ENCODE measurements around the gene VIP.
A peak's percentile ranks its signal among the peaks of the same experiment; 100 is the strongest.
"Not testable (repeated sequence)": the region's sequence is repeated elsewhere in the genome, so short reads cannot be mapped to it uniquely, and the experiment has no call there.

VIP gene

DNA sequence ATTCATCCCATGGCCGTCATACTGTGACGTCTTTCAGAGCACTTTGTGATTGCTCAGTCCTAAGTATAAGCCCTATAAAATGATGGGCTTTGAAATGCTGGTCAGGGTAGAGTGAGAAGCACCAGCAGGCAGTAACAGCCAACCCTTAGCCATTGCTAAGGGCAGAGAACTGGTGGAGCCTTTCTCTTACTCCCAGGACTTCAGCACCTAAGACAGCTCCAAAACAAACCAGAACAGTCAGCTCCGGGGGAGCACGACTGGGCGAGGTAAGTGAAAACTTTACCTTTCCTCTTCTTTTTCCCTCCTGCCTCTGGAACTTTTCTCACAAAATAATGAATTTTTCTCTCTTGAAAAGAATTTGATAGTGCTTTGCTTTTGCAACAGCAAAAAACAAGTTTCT, at the start of gene VIP:
Gene VIP (plus strand): TSS at position 104 of the 400 bp plus-strand sequence. CDS start 1,381 bp downstream, outside the sequence.
- no peak for DNase-seq (ENCODE audit: low spot score)
- no peak within 1 kb of the TSS for H3K27ac ChIP-seq (ENCODE audit: poor library complexity, severe bottlenecking)
- TF ChIP-seq, protein P1, sequence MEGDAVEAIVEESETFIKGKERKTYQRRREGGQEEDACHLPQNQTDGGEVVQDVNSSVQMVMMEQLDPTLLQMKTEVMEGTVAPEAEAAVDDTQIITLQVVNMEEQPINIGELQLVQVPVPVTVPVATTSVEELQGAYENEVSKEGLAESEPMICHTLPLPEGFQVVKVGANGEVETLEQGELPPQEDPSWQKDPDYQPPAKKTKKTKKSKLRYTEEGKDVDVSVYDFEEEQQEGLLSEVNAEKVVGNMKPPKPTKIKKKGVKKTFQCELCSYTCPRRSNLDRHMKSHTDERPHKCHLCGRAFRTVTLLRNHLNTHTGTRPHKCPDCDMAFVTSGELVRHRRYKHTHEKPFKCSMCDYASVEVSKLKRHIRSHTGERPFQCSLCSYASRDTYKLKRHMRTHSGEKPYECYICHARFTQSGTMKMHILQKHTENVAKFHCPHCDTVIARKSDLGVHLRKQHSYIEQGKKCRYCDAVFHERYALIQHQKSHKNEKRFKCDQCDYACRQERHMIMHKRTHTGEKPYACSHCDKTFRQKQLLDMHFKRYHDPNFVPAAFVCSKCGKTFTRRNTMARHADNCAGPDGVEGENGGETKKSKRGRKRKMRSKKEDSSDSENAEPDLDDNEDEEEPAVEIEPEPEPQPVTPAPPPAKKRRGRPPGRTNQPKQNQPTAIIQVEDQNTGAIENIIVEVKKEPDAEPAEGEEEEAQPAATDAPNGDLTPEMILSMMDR (IDR thresholded peaks at IDR 0.05; ENCODE audit: poor library complexity, severe bottlenecking), result no peak
- no peaks in the 10 kb centered on the region for H3K36me3 ChIP-seq (ENCODE audit: low read depth)
- no peaks in the 10 kb centered on the region for H3K9me3 ChIP-seq (ENCODE audit: severe bottlenecking)
- H3K27me3 ChIP-seq (ENCODE audit: insufficient read depth, poor library complexity, severe bottlenecking), result no peaks in the 10 kb centered on the region
- peak; percentile 52 for ATAC-seq (ENCODE audit: low read depth)
- H3K4me3 ChIP-seq (ENCODE audit: severe bottlenecking), result no peak within 1 kb of the TSS
- H3K4me1 ChIP-seq (ENCODE audit: insufficient read depth, poor library complexity, severe bottlenecking), result peaks cover 8% of the 10 kb centered on the region

DNA sequence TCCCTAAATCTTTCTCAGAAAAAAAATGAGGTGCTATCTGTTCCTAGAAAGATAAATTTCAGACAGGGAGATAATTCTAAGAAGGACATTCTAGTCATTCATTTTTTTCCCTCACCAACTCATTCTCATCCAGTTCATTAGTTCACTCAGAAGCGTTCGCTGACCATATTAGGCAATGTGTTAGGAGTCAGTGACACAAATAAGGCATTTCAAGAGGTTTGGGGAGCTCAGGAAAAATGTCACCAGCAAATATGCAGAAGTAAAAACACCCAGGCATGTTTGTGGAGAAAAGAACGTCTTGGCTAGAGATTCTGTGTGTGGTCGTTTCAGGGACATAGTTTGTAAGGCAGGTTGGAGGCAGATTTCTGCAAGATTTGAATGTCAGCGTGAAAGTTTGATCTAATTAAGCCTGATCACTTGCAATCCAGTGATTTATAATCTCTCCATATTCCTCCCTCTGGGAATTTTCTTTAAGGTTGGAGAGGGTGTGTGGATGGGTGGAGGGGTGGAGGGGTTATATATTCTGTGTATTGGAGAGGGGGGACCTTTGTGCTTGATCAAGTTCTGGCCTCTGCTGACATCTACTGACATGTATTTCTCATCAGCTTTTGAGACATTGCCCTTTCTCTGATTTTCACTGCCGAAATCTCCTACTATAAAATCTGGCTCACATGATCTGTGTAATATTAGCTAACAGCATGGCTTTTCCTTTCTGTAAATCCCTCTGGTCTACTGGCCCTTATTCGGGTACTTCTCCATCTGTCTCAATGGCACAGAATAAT, 49.3 kb upstream of the VIP start:
- TF ChIP-seq, protein P1 (IDR thresholded peaks at IDR 0.05; ENCODE audit: poor library complexity, severe bottlenecking), result peak; percentile 22
- ATAC-seq (ENCODE audit: low read depth), result no peak
- no peaks in the 10 kb centered on the region for H3K27me3 ChIP-seq (ENCODE audit: insufficient read depth, poor library complexity, severe bottlenecking)
- no peak for DNase-seq (ENCODE audit: low spot score)
- peaks cover 18% of the 10 kb centered on the region for H3K4me1 ChIP-seq (ENCODE audit: insufficient read depth, poor library complexity, severe bottlenecking)
- H3K36me3 ChIP-seq (ENCODE audit: low read depth), result no peaks in the 10 kb centered on the region
- no peak overlapping the region for H3K27ac ChIP-seq (ENCODE audit: poor library complexity, severe bottlenecking)
- H3K9me3 ChIP-seq (ENCODE audit: severe bottlenecking), result no peaks in the 10 kb centered on the region
- no peak overlapping the region for H3K4me3 ChIP-seq (ENCODE audit: severe bottlenecking)

GRCh38 chr6:152701863-152702401, 48.7 kb upstream of the VIP start:
- no peak overlapping the region for H3K27ac ChIP-seq (ENCODE audit: poor library complexity, severe bottlenecking)
- TF ChIP-seq, protein P1 (IDR thresholded peaks at IDR 0.05; ENCODE audit: poor library complexity, severe bottlenecking), result no peak
- ATAC-seq (ENCODE audit: low read depth), result no peak

GRCh38 chr6:152703750-152704149, 46.8 kb upstream of the VIP start:
- H3K27me3 ChIP-seq (ENCODE audit: insufficient read depth, poor library complexity, severe bottlenecking); H3K36me3 ChIP-seq (ENCODE audit: low read depth); H3K27ac ChIP-seq (ENCODE audit: poor library complexity, severe bottlenecking); H3K4me1 ChIP-seq (ENCODE audit: insufficient read depth, poor library complexity, severe bottlenecking); ATAC-seq (ENCODE audit: low read depth); H3K4me3 ChIP-seq (ENCODE audit: severe bottlenecking); DNase-seq (ENCODE audit: low spot score); H3K9me3 ChIP-seq (ENCODE audit: severe bottlenecking): not testable (repeated sequence)

More at GRCh38 chr6:152701863-152702401, 48.7 kb upstream of the VIP start:
- Histone ChIP-seq H3K4me3 (ENCODE audit: severe bottlenecking) (no peak overlapping the region), H3K4me1 (ENCODE audit: insufficient read depth, poor library complexity, severe bottlenecking) (peaks cover 11% of the 10 kb centered on the region), H3K9me3 (ENCODE audit: severe bottlenecking) (no peaks in the 10 kb centered on the region), H3K27me3 (ENCODE audit: insufficient read depth, poor library complexity, severe bottlenecking) (no peaks in the 10 kb centered on the region), H3K36me3 (ENCODE audit: low read depth) (no peaks in the 10 kb centered on the region)
- no peak for DNase-seq (ENCODE audit: low spot score)

GRCh38 chr6:152705327-152705726, 45.3 kb upstream of the VIP start:
- no peak overlapping the region for H3K27ac ChIP-seq (ENCODE audit: poor library complexity, severe bottlenecking)
- no peak overlapping the region for H3K4me3 ChIP-seq (ENCODE audit: severe bottlenecking)
- DNase-seq (ENCODE audit: low spot score) (no peak), ATAC-seq (ENCODE audit: low read depth) (no peak)
- H3K27me3 ChIP-seq (ENCODE audit: insufficient read depth, poor library complexity, severe bottlenecking), result no peaks in the 10 kb centered on the region
- TF ChIP-seq, protein P1 (IDR thresholded peaks at IDR 0.05; ENCODE audit: poor library complexity, severe bottlenecking), result no peak
- no peaks in the 10 kb centered on the region for H3K36me3 ChIP-seq (ENCODE audit: low read depth)
- H3K9me3 ChIP-seq (ENCODE audit: severe bottlenecking), result no peaks in the 10 kb centered on the region
- no peaks in the 10 kb centered on the region for H3K4me1 ChIP-seq (ENCODE audit: insufficient read depth, poor library complexity, severe bottlenecking)

Data from RWPE2 (cell line).